Activated CD4-positive, alpha-beta T cell treated with anti-CD3 and anti-CD28 coated beads, Interleukin-10, Interleukin-2, amounts not matched to agents 100 ng/mL and 50 ng/mL, durations not matched to agents 16 hours and 8 hours (primary cell): ENCODE measurements around the gene ZW10.
"Not testable (repeated sequence)": the region's sequence is repeated elsewhere in the genome, so short reads cannot be mapped to it uniquely, and the experiment has no call there.

Experiments
- DNase-seq: peaks from one replicate; pipeline ENCODE4 v3.0.0-alpha.2; 2020

Gene ZW10

GRCh38 chr11:113736323-113736722, 37.2 kb downstream of the ZW10 start:
- peak; percentile 63 for DNase-seq

- DNase-seq, result no peak
Observed at GRCh38 chr11:113732092-113732491, 41.4 kb downstream of the ZW10 start.

GRCh38 chr11:113730887-113731726, 42.4 kb downstream of the ZW10 start:
- peak; percentile 38 for DNase-seq

GRCh38 chr11:113729456-113729855, 44.0 kb downstream of the ZW10 start:
- no peak for DNase-seq

- no peak for DNase-seq
Observed at GRCh38 chr11:113728814-113729213, 44.7 kb downstream of the ZW10 start.

GRCh38 chr11:113725913-113726312, 47.6 kb downstream of the ZW10 start:
- DNase-seq, result no peak

- DNase-seq, result no peak
Observed at GRCh38 chr11:113725407-113725806, 48.1 kb downstream of the ZW10 start.

- DNase-seq, result no peak
Observed at GRCh38 chr11:113724778-113725177, 48.7 kb downstream of the ZW10 start.

- no peak for DNase-seq
Observed at GRCh38 chr11:113723787-113724186, 49.7 kb downstream of the ZW10 start.

- no peak for DNase-seq
Observed at GRCh38 chr11:113722934-113723333, 50.6 kb downstream of the ZW10 start.

- DNase-seq, result no peak
Observed at GRCh38 chr11:113722221-113722620, 51.3 kb downstream of the ZW10 start.

- DNase-seq, result no peak
Observed at GRCh38 chr11:113721462-113722066, 51.9 kb downstream of the ZW10 start.

- DNase-seq, result not testable (repeated sequence)
Observed at GRCh38 chr11:113720478-113720877, 53.0 kb downstream of the ZW10 start.

GRCh38 chr11:113715882-113716625, 57.4 kb downstream of the ZW10 start:
- DNase-seq, result no peak

GRCh38 chr11:113715273-113715672, 58.2 kb downstream of the ZW10 start:
- no peak for DNase-seq

GRCh38 chr11:113710989-113711388, 62.5 kb downstream of the ZW10 start:
- no peak for DNase-seq

GRCh38 chr11:113705871-113706655, 67.4 kb downstream of the ZW10 start, which contains the start of gene TMPRSS5:
Gene TMPRSS5, minus strand, starts transcription at chr11:113706308. Its CDS starts 84 bp downstream, at chr11:113706224.
- no peak for DNase-seq

GRCh38 chr11:113703551-113703950, 69.9 kb downstream of the ZW10 start:
- DNase-seq, result not testable (repeated sequence)

- no peak for DNase-seq
Observed at GRCh38 chr11:113701491-113701890, 72.0 kb downstream of the ZW10 start.

GRCh38 chr11:113698515-113698914, 75.0 kb downstream of the ZW10 start:
- no peak for DNase-seq

GRCh38 chr11:113697756-113698407, 75.6 kb downstream of the ZW10 start:
- peak; percentile 8 for DNase-seq

- no peak for DNase-seq
Observed at GRCh38 chr11:113697111-113697510, 76.4 kb downstream of the ZW10 start.
